ENCODE results near the gene STYX. TPM values are rescaled to one million over a fixed set of nuclear protein-coding genes. Genes with fewer than 3 reads are reported as not detected.
A peak's percentile ranks its signal among the peaks of the same experiment; 100 is the strongest.

Gene STYX
- total and polyA plus RNA-seq, 10 of the 15 experiments (the other 5 are each of a cell fraction or from before 2014, with no cell fraction given), result 5.0 to 15.3 (median 9.5) TPM

- H3K4me2 ChIP-seq (ENCODE audit: control insufficient read depth, insufficient read depth), result peak overlapping the region; percentile 77
- whole genome bisulfite sequencing (ENCODE audit: insufficient coverage, insufficient replicate concordance, low lambda C conversion rate, missing lambda C conversion rate), result under 1% methylated on average over 44 of the region's 46 CpGs
- peaks cover 0 to 4% of the 10 kb centered on the region in 2 experiments; a peak in 2 of 4 replicates for H3K36me3 ChIP-seq (ENCODE audit: control insufficient read depth in 2 of 2, insufficient read depth in 2 of 2, low read length in 1 of 2)
- ChIA-PET CTCF (interaction anchor here (1.3 kb wide), 1 partner anchor 10 kb away, joined by 5 read pairs; no protein-coding TSS in a partner anchor), SMC1A (ENCODE audit: uncharacterized antibody, unreplicated experiment) (interaction anchor here (0.6 to 1.3 kb wide), 4 partner anchors 17 to 47 kb away, joined by 3 to 4 read pairs (median 3); no protein-coding TSS in a partner anchor), RAD21 (ENCODE audit: unreplicated experiment) (no interaction called here), POLR2A (interaction anchor here (0.7 kb wide), 1 partner anchor 10 kb away, joined by 3 read pairs; no protein-coding TSS in a partner anchor)
- H3K9me3 ChIP-seq (replicated peaks; ENCODE audit: control insufficient read depth, insufficient read depth, low read length), result no peaks in the 10 kb centered on the region
- intact Hi-C loops (cut with micrococcal nuclease; ENCODE audit: unreplicated experiment) (loop anchor here (5.0 to 10.0 kb wide), 2 partner anchors 92 to 150 kb away; no protein-coding TSS in a partner anchor), in situ Hi-C loops (cut with MboI) (no loop called here)
- FAIRE-seq (peak; percentile 93), ATAC-seq (peak; percentile 72), DNase-seq (ENCODE audit: low read depth, low spot score) (peak; percentile 60)
- H3K9ac ChIP-seq (ENCODE audit: control insufficient read depth, insufficient read depth, low read length), result peak overlapping the region; percentile 83
- peak overlapping the region; percentile 85 for H3K4me3 ChIP-seq
- H2AFZ ChIP-seq (ENCODE audit: control insufficient read depth, low read depth, low read length), result peak overlapping the region; percentile 82
- no TSS peak for BruUV-seq (replicated peaks)
- no peak for TF ChIP-seq PAX5 (IDR thresholded peaks at IDR 0.05; ENCODE audit: borderline replicate concordance, low read depth, low read length)
- peak; percentile 94 for TF ChIP-seq CBFB (IDR thresholded peaks at IDR 0.05; ENCODE audit: low read depth)
- TF ChIP-seq CBX3 (IDR thresholded peaks at IDR 0.05; ENCODE audit: borderline replicate concordance, low read depth), result no peak
- TF ChIP-seq RUNX3 (IDR thresholded peaks at IDR 0.05; ENCODE audit: low read length), result peak; percentile 98
- no peak for TF ChIP-seq SKIL (IDR thresholded peaks at IDR 0.05; ENCODE audit: low read depth, poor library complexity, severe bottlenecking)
- TF ChIP-seq, protein P1, sequence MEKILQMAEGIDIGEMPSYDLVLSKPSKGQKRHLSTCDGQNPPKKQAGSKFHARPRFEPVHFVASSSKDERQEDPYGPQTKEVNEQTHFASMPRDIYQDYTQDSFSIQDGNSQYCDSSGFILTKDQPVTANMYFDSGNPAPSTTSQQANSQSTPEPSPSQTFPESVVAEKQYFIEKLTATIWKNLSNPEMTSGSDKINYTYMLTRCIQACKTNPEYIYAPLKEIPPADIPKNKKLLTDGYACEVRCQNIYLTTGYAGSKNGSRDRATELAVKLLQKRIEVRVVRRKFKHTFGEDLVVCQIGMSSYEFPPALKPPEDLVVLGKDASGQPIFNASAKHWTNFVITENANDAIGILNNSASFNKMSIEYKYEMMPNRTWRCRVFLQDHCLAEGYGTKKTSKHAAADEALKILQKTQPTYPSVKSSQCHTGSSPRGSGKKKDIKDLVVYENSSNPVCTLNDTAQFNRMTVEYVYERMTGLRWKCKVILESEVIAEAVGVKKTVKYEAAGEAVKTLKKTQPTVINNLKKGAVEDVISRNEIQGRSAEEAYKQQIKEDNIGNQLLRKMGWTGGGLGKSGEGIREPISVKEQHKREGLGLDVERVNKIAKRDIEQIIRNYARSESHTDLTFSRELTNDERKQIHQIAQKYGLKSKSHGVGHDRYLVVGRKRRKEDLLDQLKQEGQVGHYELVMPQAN (conservative IDR thresholded peaks at IDR 0.05), result 0 out of 2 replicates have a peak, but pooled peaks have one; percentile 63
- 0 out of 2 replicates have a peak, but pooled peaks have one; percentile 23 for TF ChIP-seq EED (IDR thresholded peaks at IDR 0.05; ENCODE audit: low read depth)
- peak; percentile 32; the same call in 1 of the 2 replicates for TF ChIP-seq CREB1 (IDR thresholded peaks at IDR 0.05; ENCODE audit: low read depth)
- peak; percentile 61 for TF ChIP-seq HDAC6 (IDR thresholded peaks at IDR 0.05; ENCODE audit: unreplicated experiment)
- TF ChIP-seq YY1 (IDR thresholded peaks at IDR 0.05; ENCODE audit: low read depth, low read length), result peak; percentile 92
- peak; percentile 42; the same call in 1 of the 2 replicates for TF ChIP-seq NBN (IDR thresholded peaks at IDR 0.05)
- TF ChIP-seq ETV6 (conservative IDR thresholded peaks at IDR 0.05 in 1 of 2, IDR thresholded peaks at IDR 0.05 in 1 of 2; ENCODE audit: borderline replicate concordance in 1 of 2, low read depth in 1 of 2), result peak in 1 of 2 experiments; percentile 17; a peak in 1 of 4 replicates
- TF ChIP-seq MLLT1 (IDR thresholded peaks at IDR 0.05), result peak; percentile 82
- TF ChIP-seq HDGF (IDR thresholded peaks at IDR 0.05), result 0 out of 2 replicates have a peak, but pooled peaks have one; percentile 29
- peak; percentile 69; the same call in 1 of the 2 replicates for TF ChIP-seq IKZF1 (conservative IDR thresholded peaks at IDR 0.05)
- peak overlapping the region; percentile 80 for H3K27ac ChIP-seq (ENCODE audit: control insufficient read depth, insufficient read depth)
- peaks cover 57% of the 10 kb centered on the region for H3K79me2 ChIP-seq (ENCODE audit: control insufficient read depth, insufficient read depth, low read length)
- peaks cover 7% of the 10 kb centered on the region for H4K20me1 ChIP-seq (ENCODE audit: control insufficient read depth, insufficient read depth)
- H3K4me1 ChIP-seq (ENCODE audit: control insufficient read depth, insufficient read depth, low read length), result 0 out of 2 replicates have a peak, but pooled peaks cover 3% of the 10 kb centered on the region
- no peaks in the 10 kb centered on the region for H3K27me3 ChIP-seq (replicated peaks in 1 of 2; ENCODE audit: control insufficient read depth in 2 of 2, insufficient read depth in 2 of 2, low read length in 1 of 2)
Measured at GRCh38 chr14:52694761-52695480, 35.0 kb upstream of the STYX start.

All from GM12878 (cell line).